Erythroblast (primary cell): Measurements from ENCODE around the gene LDAH.

Experiments
- GATA1 ChIP-seq: IDR thresholded peaks from 2 replicates; pipeline ENCODE4 v1.6.1; 2011; ENCODE audit warnings: low read depth, mild to moderate bottlenecking, control low read depth, low read length, moderate library complexity
- POLR2A ChIP-seq: IDR thresholded peaks from 2 replicates; pipeline ENCODE4 v1.6.1; 2011; ENCODE audit warnings: mild to moderate bottlenecking, low read length

GRCh38 chr2:20641123-20641985 is 181.5 kb downstream of the LDAH start:
- TF ChIP-seq POLR2A (no peak), GATA1 (no peak)
